Measurements from ENCODE around the gene CCNF. TPM values are rescaled to one million over a fixed set of nuclear protein-coding genes. Genes with fewer than 3 reads are reported as not detected.

The CCNF gene
- total and polyA plus RNA-seq, 10 of the 15 experiments (the other 5 are each of a cell fraction or from before 2014, with no cell fraction given): 4.0 to 63.2 (median 27.5) TPM

GRCh38 chr16:2495041-2495440, 65.8 kb downstream of the CCNF start:
- Histone ChIP-seq H2AFZ (ENCODE audit: control insufficient read depth, low read depth, low read length) (no peak overlapping the region), H3K79me2 (ENCODE audit: control insufficient read depth, insufficient read depth, low read length) (no peaks in the 10 kb centered on the region), H3K4me3 (no peak overlapping the region), H3K9me3 (replicated peaks; ENCODE audit: control insufficient read depth, insufficient read depth, low read length) (no peaks in the 10 kb centered on the region), H3K27me3 (replicated peaks in 1 of 2; ENCODE audit: control insufficient read depth in 2 of 2, insufficient read depth in 2 of 2, low read length in 1 of 2) (no peaks in the 10 kb centered on the region), H3K9ac (ENCODE audit: control insufficient read depth, insufficient read depth, low read length) (no peak overlapping the region), H3K27ac (ENCODE audit: control insufficient read depth, insufficient read depth) (no peak overlapping the region), H3K4me2 (ENCODE audit: control insufficient read depth, insufficient read depth) (no peak overlapping the region), H3K4me1 (ENCODE audit: control insufficient read depth, insufficient read depth, low read length) (no peaks in the 10 kb centered on the region), H4K20me1 (ENCODE audit: control insufficient read depth, insufficient read depth) (no peaks in the 10 kb centered on the region), H3K36me3 (ENCODE audit: control insufficient read depth in 2 of 2, insufficient read depth in 2 of 2, low read length in 1 of 2) (peaks cover 0 to 11% of the 10 kb centered on the region in 2 experiments; a peak in 2 of 4 replicates)
- intact Hi-C loops (cut with micrococcal nuclease; ENCODE audit: unreplicated experiment) (no loop called here), in situ Hi-C loops (cut with MboI) (loop anchor here (5.0 to 10.0 kb wide), 2 partner anchors 158 to 480 kb away; partner anchors contain the start of gene NPW)
- WGBS (ENCODE audit: insufficient coverage, insufficient replicate concordance, low lambda C conversion rate, missing lambda C conversion rate): 78% methylated on average over 5 of the region's 5 CpGs
- no TSS peak for BruUV-seq (replicated peaks)
- no peak for ATAC-seq
- DNase-seq (ENCODE audit: low read depth, low spot score): no peak
- TF ChIP-seq USF1 (IDR thresholded peaks at IDR 0.05; ENCODE audit: borderline replicate concordance, extremely low read length, insufficient read depth, low read depth, low read length) (no peak), SMC3 (IDR thresholded peaks at IDR 0.05; ENCODE audit: borderline replicate concordance, low read length) (no peak), TARDBP (IDR thresholded peaks at IDR 0.05; ENCODE audit: borderline replicate concordance) (no peak), HDAC6 (IDR thresholded peaks at IDR 0.05; ENCODE audit: unreplicated experiment) (no peak), RELB (IDR thresholded peaks at IDR 0.05; ENCODE audit: low read depth) (no peak), NBN (IDR thresholded peaks at IDR 0.05) (no peak)
- FAIRE-seq: no peak
- ChIA-PET POLR2A (no interaction called here), SMC1A (ENCODE audit: uncharacterized antibody, unreplicated experiment) (no interaction called here), RAD21 (ENCODE audit: unreplicated experiment) (interaction anchor here (0.7 kb wide), 1 partner anchor 157 kb away, joined by 3 read pairs; no protein-coding TSS in a partner anchor), CTCF (interaction anchor here (1.1 kb wide), 1 partner anchor 10 kb away, joined by 3 read pairs; no protein-coding TSS in a partner anchor)
